ENCODE results near the gene TSC22D4.

TSC22D4 gene

GRCh38 chr7:100493476-100494264 lies 14.7 kb upstream of the TSC22D4 start:
- in situ Hi-C loops (cut with MboI; ENCODE audit: low sequenced_read_pairs): no loop called here

DNA sequence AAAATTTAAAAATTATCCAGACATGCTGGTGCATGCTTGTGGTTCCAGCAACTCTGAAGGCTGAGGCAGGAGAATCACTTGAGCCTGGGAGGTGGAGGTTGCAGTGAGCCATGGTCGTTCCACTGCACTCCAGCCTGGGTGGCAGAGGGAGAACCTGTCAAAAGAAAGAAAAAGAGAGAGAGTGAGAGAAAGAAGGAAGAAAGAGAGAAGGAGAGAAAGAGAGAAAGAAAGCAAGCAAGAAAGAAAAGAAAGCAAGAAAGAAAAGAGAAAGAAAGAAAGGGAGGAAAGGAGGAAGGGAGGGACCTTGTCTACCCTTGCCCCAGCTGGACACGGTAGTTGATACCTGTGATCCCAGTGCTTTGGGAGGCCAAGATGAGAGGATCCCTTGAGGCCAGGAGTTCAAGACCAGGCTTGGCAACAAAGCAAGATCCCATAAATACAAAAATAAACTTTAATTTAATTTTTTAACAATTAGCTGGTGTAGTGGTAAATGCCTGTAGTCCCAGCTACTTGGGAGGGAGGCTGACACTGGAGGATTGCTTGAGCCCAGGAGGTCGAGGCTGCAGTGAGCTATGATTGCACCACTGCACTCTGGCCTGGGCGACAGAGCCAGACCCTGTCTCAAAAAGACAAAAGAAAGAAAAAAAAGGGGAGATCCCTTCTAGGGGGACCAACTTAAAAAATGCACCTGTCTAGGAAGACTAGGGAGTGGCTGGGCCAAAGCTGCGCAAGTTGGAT lies 13.9 kb upstream of the TSC22D4 start:
- in situ Hi-C loops (cut with MboI; ENCODE audit: low sequenced_read_pairs): no loop called here

- in situ Hi-C loops (cut with MboI; ENCODE audit: low sequenced_read_pairs): no loop called here
These were observed 12.2 kb upstream of the TSC22D4 start for GRCh38 chr7:100491192-100491578.

GRCh38 chr7:100490483-100491191 lies 11.6 kb upstream of the TSC22D4 start:
- in situ Hi-C loops (cut with MboI; ENCODE audit: low sequenced_read_pairs): no loop called here

GRCh38 chr7:100489824-100490223 lies 10.8 kb upstream of the TSC22D4 start:
- in situ Hi-C loops (cut with MboI; ENCODE audit: low sequenced_read_pairs): no loop called here

GRCh38 chr7:100489121-100489520 lies 10.1 kb upstream of the TSC22D4 start:
- in situ Hi-C loops (cut with MboI; ENCODE audit: low sequenced_read_pairs): no loop called here

GRCh38 chr7:100488333-100489095 lies 9.5 kb upstream of the TSC22D4 start:
- in situ Hi-C loops (cut with MboI; ENCODE audit: low sequenced_read_pairs): no loop called here

DNA sequence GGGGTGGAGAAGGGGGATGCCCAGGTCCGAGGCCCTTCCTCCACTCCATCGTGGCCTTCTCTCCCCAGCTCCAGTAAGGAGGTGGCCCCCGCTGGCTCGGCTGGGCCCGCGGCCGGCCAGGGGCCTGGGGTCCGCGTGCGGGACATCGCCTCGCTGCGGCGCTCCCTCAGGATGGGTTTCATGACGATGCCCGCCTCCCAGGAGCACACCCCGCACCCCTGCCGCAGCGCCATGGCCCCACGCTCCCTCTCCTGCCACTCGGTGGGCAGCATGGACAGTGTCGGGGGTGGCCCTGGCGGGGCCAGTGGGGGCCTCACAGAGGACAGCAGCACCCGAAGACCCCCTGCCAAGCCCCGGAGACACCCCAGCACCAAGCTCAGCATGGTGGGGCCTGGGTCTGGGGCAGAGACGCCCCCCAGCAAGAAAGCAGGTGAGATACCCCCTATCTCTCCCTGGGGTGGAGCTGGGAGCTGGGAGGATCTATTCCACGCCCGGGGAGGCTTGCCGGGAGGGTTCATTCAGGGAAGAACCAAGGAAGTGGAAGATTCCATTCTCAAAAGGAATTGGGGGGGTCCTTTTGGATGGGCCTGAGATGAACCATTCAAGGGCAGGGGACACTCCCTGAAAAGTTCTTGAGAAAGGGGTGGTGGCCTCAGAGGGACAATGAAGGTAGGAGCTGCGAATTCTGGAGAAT lies 7.9 kb upstream of the TSC22D4 start:
- in situ Hi-C loops (cut with MboI; ENCODE audit: low sequenced_read_pairs): no loop called here

DNA sequence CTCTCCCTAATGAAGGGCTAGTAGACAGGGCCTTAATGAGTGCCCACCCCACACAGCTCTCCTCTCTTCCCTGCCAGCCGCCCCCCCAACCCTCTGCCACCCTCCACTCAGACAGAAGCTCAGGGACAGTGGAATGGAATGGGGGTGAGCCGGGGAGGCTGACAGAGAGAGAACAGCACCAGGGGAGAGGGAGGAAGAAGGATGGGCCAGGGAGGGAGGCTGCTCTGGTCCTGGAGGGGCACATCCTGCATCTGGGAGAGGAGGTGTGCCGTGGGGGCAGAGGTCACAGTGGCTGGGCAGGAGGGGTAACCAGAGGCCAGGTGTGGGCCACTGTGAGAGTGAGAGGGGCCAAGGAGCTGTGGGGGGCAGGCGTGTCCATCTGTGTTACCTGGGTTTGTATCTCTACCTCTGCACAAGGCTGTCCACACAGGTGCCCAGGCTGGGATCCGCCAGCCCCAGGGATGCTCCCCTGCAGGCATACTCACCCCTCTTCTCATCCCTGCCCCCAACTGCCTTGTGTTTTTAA lies 7.2 kb upstream of the TSC22D4 start:
- in situ Hi-C loops (cut with MboI; ENCODE audit: low sequenced_read_pairs): no loop called here

DNA sequence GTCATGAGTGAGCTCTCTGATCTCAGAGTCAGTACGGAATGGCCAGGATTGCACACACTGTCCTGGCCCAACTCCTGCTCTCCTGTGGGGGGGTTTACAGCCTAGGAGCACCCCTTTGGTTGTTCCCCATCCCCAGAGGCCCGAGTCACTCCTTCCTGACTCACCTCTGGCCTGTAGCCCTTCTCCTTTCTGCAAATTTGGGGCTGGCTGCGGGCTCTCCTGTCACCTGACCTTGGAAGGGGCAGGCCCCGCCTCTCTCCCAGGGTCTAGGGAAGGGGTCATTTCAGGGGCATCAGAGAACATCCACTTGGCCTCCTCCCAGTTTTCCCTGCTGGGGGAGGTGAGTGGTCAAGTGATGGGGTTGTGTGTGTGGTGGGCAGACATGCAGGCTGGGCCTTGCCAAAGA lies 6.5 kb upstream of the TSC22D4 start:
- in situ Hi-C loops (cut with MboI; ENCODE audit: low sequenced_read_pairs): no loop called here

- in situ Hi-C loops (cut with MboI; ENCODE audit: low sequenced_read_pairs): no loop called here
These were observed 5.6 kb upstream of the TSC22D4 start for GRCh38 chr7:100484673-100485045.

DNA sequence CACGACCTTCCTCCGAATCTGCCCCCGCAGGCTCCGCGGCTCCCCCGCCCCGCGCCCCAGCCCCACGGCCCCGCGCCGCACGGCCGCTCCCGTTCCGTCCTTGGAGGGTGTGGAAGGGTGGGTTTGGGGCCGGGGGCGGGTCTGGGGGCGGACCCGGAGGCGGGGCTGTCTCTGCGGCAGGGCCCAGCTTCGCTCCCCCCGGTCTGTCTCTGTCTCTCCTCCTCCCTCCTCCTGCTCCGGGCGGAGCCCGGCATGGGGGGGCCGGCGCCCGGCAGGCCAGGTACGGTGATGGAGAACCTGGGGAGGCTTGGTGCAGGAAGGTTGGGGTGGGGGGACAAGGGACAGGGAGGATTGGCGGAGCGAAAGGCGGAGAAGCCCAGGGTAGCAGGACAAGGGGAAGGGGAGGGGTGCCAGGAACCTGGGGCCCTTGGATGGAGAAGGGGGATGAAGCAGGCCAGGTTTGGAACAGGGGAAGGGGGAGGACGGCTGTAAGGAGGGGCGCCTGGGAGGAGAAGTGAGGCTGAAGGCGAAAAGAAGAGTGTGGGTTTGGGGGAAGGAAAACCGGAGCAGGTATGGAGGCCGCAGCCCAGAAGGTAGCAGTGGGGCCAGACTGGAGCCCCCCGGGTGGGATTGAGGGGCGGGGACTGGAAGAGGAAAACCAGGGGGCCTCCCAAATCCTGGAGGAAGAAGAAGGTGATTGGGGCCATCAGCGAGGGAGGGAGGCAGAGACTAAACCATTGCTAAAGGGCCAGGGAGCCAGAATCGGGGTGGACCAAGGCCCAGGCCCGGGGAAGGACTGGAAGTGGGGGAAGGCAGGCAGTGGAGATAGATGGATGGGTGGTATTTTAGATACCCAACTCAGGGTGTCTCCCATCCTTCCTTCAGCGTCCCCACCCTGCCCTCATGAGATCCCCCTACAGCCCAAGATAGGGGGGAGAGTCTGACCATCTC lies 5.0 kb upstream of the TSC22D4 start, which contains the start of gene NYAP1:
Gene NYAP1, plus strand, starts transcription at position 206 of the 951 bp plus-strand sequence. CDS start 1,385 bp downstream, outside the sequence.
- in situ Hi-C loops (cut with MboI; ENCODE audit: low sequenced_read_pairs): no loop called here

DNA sequence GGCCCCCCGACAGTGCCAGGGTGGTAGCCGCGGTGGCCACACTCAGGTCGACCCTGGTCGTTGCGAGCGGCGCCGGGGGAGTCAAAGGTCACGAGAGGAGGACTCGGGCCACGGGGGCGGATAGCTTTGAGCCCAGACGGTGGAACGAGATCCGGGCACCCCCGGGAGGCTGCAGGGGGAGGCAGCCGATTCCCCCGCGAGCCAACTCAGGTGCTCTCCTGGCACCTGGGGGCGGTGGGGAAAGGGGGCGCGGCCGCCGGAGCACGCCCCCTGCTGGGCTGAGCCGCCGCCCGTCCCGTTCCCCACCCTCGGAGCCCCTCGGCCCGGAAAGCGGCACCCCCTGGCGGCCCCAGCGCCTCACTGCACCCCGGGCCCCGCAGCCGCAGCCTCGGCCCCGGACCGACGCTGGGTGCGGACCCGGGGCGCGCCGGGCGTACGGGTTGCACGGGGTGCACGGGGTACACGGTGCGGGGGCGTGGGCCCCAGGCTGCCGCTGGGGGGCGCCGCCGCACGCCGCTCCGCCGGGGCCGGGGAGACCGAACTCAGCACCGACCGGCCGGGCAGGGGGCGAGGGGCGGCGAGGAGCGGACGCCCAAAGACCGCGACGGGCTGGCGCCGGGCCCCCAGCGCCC lies 4.2 kb upstream of the TSC22D4 start:
- in situ Hi-C loops (cut with MboI; ENCODE audit: low sequenced_read_pairs): no loop called here

GRCh38 chr7:100482728-100483089 lies 3.7 kb upstream of the TSC22D4 start:
- in situ Hi-C loops (cut with MboI; ENCODE audit: low sequenced_read_pairs): no loop called here

- in situ Hi-C loops (cut with MboI; ENCODE audit: low sequenced_read_pairs): no loop called here
These were observed 2.5 kb upstream of the TSC22D4 start for GRCh38 chr7:100481466-100481865.

GRCh38 chr7:100477871-100478267 lies 1.1 kb downstream of the TSC22D4 start:
- in situ Hi-C loops (cut with MboI; ENCODE audit: low sequenced_read_pairs): no loop called here

- in situ Hi-C loops (cut with MboI; ENCODE audit: low sequenced_read_pairs): no loop called here
These were observed 1.8 kb downstream of the TSC22D4 start for GRCh38 chr7:100476903-100477870.
